ENCODE measurements around the gene HSPA1L. TPM values are rescaled to one million over a fixed set of nuclear protein-coding genes. Genes with fewer than 3 reads are reported as not detected.
"Not testable (repeated sequence)": the region's sequence is repeated elsewhere in the genome, so short reads cannot be mapped to it uniquely, and the experiment has no call there.

Gene HSPA1L
- polyA plus RNA-seq (2011; rRNA removed) (1.2 and 1.6 TPM in 2 replicates), polyA plus RNA-seq (2017; fragmentation: RNase III; extraction: RNeasy Plus Mini Kit Qiagen cat#74134 plus additional on column Dnase treatment) (1.2 to 1.7 TPM (median 1.4 TPM) in 3 replicates), polyA minus RNA-seq (2011; rRNA and poly(A)+ RNA removed) (1.4 and 1.6 TPM in 2 replicates)
- polyA plus RNA-seq (2012; cell fraction: cytosol; rRNA removed) = 0.67 and 0.70 TPM in 2 replicates
- polyA plus RNA-seq (2012; cell fraction: nucleus; rRNA removed) = 0.50 and 0.70 TPM in 2 replicates

DNA sequence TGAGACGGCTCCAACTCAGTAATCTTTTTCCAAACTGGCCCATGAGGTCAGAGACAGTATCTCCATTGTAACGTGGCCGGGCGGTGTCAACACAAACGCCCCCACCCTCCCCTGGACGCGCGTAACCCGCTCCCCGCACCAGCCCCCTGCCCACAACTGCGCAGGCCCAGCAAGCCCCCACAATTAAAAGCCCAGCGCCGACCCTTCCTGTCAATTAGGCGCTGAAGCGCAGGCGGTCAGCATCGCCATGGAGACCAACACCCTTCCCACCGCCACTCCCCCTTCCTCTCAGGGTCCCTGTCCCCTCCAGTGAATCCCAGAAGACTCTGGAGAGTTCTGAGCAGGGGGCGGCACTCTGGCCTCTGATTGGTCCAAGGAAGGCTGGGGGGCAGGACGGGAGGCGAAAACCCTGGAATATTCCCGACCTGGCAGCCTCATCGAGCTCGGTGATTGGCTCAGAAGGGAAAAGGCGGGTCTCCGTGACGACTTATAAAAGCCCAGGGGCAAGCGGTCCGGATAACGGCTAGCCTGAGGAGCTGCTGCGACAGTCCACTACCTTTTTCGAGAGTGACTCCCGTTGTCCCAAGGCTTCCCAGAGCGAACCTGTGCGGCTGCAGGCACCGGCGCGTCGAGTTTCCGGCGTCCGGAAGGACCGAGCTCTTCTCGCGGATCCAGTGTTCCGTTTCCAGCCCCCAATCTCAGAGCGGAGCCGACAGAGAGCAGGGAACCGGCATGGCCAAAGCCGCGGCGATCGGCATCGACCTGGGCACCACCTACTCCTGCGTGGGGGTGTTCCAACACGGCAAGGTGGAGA is at the start of gene HSPA1L, which contains the start of gene HSPA1A:
Gene HSPA1L, minus strand, starts transcription at position 259 of the 814 bp plus-strand sequence. CDS start 3,311 bp downstream, outside the sequence.
Gene HSPA1A, plus strand, starts transcription at position 519 of the 814 bp plus-strand sequence. Its CDS starts 214 bp downstream, at position 733.
- no peak for FAIRE-seq

DNA sequence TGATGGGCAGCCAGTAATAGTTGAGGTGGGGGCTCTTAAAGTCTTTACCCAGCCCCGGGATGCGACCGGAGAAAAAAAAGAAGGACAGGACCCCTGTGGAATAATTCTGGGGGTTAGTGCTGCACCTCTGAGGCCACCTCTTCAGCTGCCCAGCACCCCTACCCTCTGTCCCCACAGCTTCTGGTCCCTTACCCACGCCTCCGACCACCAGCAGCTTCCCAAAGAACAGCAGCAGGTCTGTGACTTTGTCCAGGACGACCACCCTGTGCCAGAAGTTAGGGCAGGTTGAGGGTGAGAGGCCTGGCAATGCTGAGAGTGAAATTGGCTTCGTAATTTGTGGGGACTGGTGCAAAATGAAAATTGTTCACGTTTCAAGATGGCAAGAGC is 49.7 kb upstream of the HSPA1L start:
- POLR2A ChIA-PET = no interaction called here
- DNase-seq (ENCODE audit: low read depth in 1 of 2, low spot score in 1 of 2) = no peak
- CTCF ChIA-PET = interaction anchor here (0.9 to 1.6 kb wide), 6 partner anchors 8 to 201 kb away, joined by 3 to 6 read pairs (median 3); no protein-coding TSS in a partner anchor
- Histone ChIP-seq H3K27ac (no peak overlapping the region), H3K4me1 (peaks cover 4% of the 10 kb centered on the region; the same call in 1 of the 3 replicates), H3K4me3 (no peak overlapping the region), H3K4me2 (no peak overlapping the region), H3K9me3 (no peaks in the 10 kb centered on the region)
- WGBS (ENCODE audit: missing lambda C conversion rate) = 68% methylated on average over 8 of the region's 8 CpGs
- ATAC-seq = no peak
- TF ChIP-seq RCOR1 (IDR thresholded peaks at IDR 0.05; ENCODE audit: low read depth, low read length) (no peak), EHMT2 (IDR thresholded peaks at IDR 0.05; ENCODE audit: low read depth) (no peak), RAD21 (conservative IDR thresholded peaks at IDR 0.05 in 1 of 2, IDR thresholded peaks at IDR 0.05 in 1 of 2) (no peak), HMGXB4 (CRISPR knock-in tag; IDR thresholded peaks at IDR 0.05; ENCODE audit: borderline replicate concordance) (no peak), KDM5A (IDR thresholded peaks at IDR 0.05) (no peak), RFX5 (IDR thresholded peaks at IDR 0.05) (no peak), NFE2L2 (conservative IDR thresholded peaks at IDR 0.05; ENCODE audit: low read length) (no peak), CEBPB (IDR thresholded peaks at IDR 0.05) (no peak), FOSB (CRISPR knock-in tag; IDR thresholded peaks at IDR 0.05) (no peak), CHD4 (IDR thresholded peaks at IDR 0.05; ENCODE audit: borderline replicate concordance) (no peak), NPAS2 (CRISPR knock-in tag; IDR thresholded peaks at IDR 0.05; ENCODE audit: borderline replicate concordance) (no peak), RARB (CRISPR knock-in tag; IDR thresholded peaks at IDR 0.05) (no peak)
- TF ChIP-seq, protein P1, sequence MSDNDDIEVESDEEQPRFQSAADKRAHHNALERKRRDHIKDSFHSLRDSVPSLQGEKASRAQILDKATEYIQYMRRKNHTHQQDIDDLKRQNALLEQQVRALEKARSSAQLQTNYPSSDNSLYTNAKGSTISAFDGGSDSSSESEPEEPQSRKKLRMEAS (IDR thresholded peaks at IDR 0.05) = no peak
- TF ChIP-seq, protein P2, sequence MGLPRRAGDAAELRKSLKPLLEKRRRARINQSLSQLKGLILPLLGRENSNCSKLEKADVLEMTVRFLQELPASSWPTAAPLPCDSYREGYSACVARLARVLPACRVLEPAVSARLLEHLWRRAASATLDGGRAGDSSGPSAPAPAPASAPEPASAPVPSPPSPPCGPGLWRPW (IDR thresholded peaks at IDR 0.05) = no peak
- FAIRE-seq = no peak

More for the DNA sequence above, at the start of gene HSPA1L, which contains the start of gene HSPA1A:
- POLR2A ChIA-PET = interaction anchor here (0.6 to 3.1 kb wide), 29 partner anchors 9 to 1198 kb away, joined by 3 to 82 read pairs (median 5); partner anchors contain the start of genes C6orf47, DDAH2, GPANK1 and HSPA1B
- under 1% methylated on average over 35 of the region's 56 CpGs for WGBS (ENCODE audit: missing lambda C conversion rate)
- CTCF ChIA-PET = interaction anchor here (0.7 to 2.6 kb wide), 6 partner anchors 8 to 46 kb away, joined by 3 to 8 read pairs (median 4); partner anchors contain the start of genes HSPA1B, LSM2 and VARS1
- Histone ChIP-seq H3K4me2 (peak within 1 kb of the TSS; percentile 98), H3K4me1 (peaks cover 30% of the 10 kb centered on the region), H3K27ac (peak within 1 kb of the TSS; percentile 96 to 97), H3K4me3 (peak within 1 kb of the TSS; percentile 59), H3K9me3 (no peaks in the 10 kb centered on the region)
- ATAC-seq = peak; percentile 78 to 89
- no peak for TF ChIP-seq KDM5A (IDR thresholded peaks at IDR 0.05)
- TF ChIP-seq JUN (IDR thresholded peaks at IDR 0.05) = peak; percentile 74 to 80; a peak in 4 of 5 replicates
- peak; percentile 92 for TF ChIP-seq BCL3 (IDR thresholded peaks at IDR 0.05)
- TF ChIP-seq RFX5 (IDR thresholded peaks at IDR 0.05) = 0 out of 2 replicates have a peak, but pooled peaks have one; percentile 30
- peak; percentile 100 for TF ChIP-seq POLR2A (IDR thresholded peaks at IDR 0.05; ENCODE audit: low read length)
- TF ChIP-seq EP300 (IDR thresholded peaks at IDR 0.05) = no peak
- TF ChIP-seq PHF8 (IDR thresholded peaks at IDR 0.05; ENCODE audit: borderline replicate concordance, low read depth) = peak; percentile 50; the same call in 1 of the 2 replicates
- peak; percentile 93 to 97 for DNase-seq (ENCODE audit: low read depth in 1 of 2, low spot score in 1 of 2)

- peak overlapping the region; percentile 95 for H3K4me2 ChIP-seq
- FAIRE-seq; H3K9me3 ChIP-seq; H3K4me1 ChIP-seq; ATAC-seq; DNase-seq (ENCODE audit: low read depth in 1 of 2, low spot score in 1 of 2); POLR2A ChIA-PET: not testable (repeated sequence)
- H3K27ac ChIP-seq = peak overlapping the region; percentile 61 to 81
- 42% methylated on average over 16 of the region's 16 CpGs for WGBS (ENCODE audit: missing lambda C conversion rate)
- H3K4me3 ChIP-seq = peak overlapping the region; percentile 63
- CTCF ChIA-PET = interaction anchor here (0.6 to 2.6 kb wide), 18 partner anchors 11 to 237 kb away, joined by 3 to 11 read pairs (median 3); partner anchors contain the start of gene LY6G5B
Measured at GRCh38 chr6:31864123-31864562, 49.1 kb upstream of the HSPA1L start.
